ENCODE results near the gene CLHC1. TPM values are rescaled to one million over a fixed set of nuclear protein-coding genes. Genes with fewer than 3 reads are reported as not detected.

The CLHC1 gene
- polyA plus RNA-seq, 3 donors, result 2.4 to 5.0 TPM; not detected in 1

DNA sequence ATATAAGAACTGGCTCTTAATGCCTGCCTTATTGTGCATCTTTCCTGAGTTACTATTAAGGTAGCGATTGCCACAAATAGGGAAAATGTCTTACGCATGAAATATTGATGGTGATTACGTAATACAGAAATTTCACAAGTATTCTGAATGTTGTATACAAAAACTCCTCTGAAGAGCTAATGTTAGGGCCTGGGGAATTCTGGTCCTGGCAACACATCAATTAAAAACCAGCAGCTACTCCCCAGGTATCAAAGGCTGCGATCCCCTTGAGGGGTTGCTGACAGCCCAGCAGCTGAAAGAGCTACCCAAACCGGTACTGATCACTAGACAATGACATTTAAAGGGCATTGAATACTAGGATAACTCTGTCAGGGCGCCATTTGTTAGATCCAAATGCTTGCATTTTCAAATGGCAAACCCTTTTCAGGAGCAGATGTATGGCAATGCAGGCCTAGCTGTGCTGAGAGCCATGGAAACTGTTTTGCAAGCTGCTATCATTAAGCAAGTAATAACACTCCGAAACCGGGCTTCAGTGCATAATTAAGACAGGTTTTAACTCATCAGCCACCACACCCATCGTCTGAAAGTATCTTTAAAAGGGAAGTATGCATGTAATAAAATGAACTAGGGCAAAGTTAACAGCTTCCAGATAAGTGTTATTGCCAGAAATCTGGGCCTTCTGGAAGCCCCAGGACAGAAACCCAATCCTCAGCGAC, 78.4 kb downstream of the CLHC1 start:
- H3K9me3 Mint-ChIP-seq, result no peaks in the 10 kb centered on the region
- TF ChIP-seq, protein P1, sequence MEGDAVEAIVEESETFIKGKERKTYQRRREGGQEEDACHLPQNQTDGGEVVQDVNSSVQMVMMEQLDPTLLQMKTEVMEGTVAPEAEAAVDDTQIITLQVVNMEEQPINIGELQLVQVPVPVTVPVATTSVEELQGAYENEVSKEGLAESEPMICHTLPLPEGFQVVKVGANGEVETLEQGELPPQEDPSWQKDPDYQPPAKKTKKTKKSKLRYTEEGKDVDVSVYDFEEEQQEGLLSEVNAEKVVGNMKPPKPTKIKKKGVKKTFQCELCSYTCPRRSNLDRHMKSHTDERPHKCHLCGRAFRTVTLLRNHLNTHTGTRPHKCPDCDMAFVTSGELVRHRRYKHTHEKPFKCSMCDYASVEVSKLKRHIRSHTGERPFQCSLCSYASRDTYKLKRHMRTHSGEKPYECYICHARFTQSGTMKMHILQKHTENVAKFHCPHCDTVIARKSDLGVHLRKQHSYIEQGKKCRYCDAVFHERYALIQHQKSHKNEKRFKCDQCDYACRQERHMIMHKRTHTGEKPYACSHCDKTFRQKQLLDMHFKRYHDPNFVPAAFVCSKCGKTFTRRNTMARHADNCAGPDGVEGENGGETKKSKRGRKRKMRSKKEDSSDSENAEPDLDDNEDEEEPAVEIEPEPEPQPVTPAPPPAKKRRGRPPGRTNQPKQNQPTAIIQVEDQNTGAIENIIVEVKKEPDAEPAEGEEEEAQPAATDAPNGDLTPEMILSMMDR (IDR thresholded peaks at IDR 0.05), result no peak
- H3K4me3 Mint-ChIP-seq, result peak overlapping the region in 1 of 2 donors; percentile 67
- no peaks in the 10 kb centered on the region for H3K27me3 ChIP-seq (ENCODE audit: control insufficient read depth in 2 of 2, insufficient read depth in 2 of 2, low read length in 2 of 2)
- H3K4me1 Mint-ChIP-seq, result peaks cover 75% of the 10 kb centered on the region
- H3K9ac ChIP-seq (ENCODE audit: insufficient read depth, low read length, poor library complexity, severe bottlenecking), result peak overlapping the region; percentile 24
- H3K4me2 ChIP-seq (replicated peaks; ENCODE audit: extremely low read depth, low read length, poor library complexity, severe bottlenecking), result peak overlapping the region; percentile 54
- no peaks in the 10 kb centered on the region for H3K27me3 Mint-ChIP-seq (ENCODE audit: low read depth in 3 of 3)
- H3K27ac Mint-ChIP-seq, result peak overlapping the region; percentile 92 to 98 (median 97)
- H3K4me1 ChIP-seq (ENCODE audit: control insufficient read depth in 1 of 2, insufficient read depth in 2 of 2, low read length in 2 of 2), result peaks cover 75 to 84% of the 10 kb centered on the region in 2 donors
- peak overlapping the region in 1 of 3 experiments; percentile 52 for H3K4me3 ChIP-seq (replicated peaks in 1 of 3; ENCODE audit: low read depth in 2 of 3, low read length in 3 of 3)
- peak overlapping the region; percentile 75 to 94 for H3K27ac ChIP-seq (ENCODE audit: low read depth in 1 of 2, low read length in 2 of 2)
- no peaks in the 10 kb centered on the region for H3K79me2 ChIP-seq (ENCODE audit: insufficient read depth, low read length)
- H2AFZ ChIP-seq (ENCODE audit: insufficient read depth, low read depth, low read length, poor library complexity, severe bottlenecking), result peak overlapping the region; percentile 36
- H4K20me1 ChIP-seq (ENCODE audit: insufficient read depth, low read length), result no peaks in the 10 kb centered on the region
- H3K9me3 ChIP-seq (replicated peaks in 1 of 2; ENCODE audit: control insufficient read depth in 1 of 2, insufficient read depth in 1 of 2, low read length in 2 of 2), result no peaks in the 10 kb centered on the region
- no peaks in the 10 kb centered on the region for H3K36me3 ChIP-seq (replicated peaks in 1 of 2; ENCODE audit: control insufficient read depth in 1 of 2, insufficient read depth in 2 of 2, low read length in 2 of 2)
- 79% methylated on average over 3 of the region's 10 CpGs for WGBS (ENCODE audit: insufficient coverage)
- peaks cover 0 to 2% of the 10 kb centered on the region in 2 donors for H3K36me3 Mint-ChIP-seq
- DNase-seq, result peak; percentile 59 to 75 (median 66)
- intact Hi-C loops (cut with micrococcal nuclease), result loop anchor here in 1 of 2 donors (5.0 to 10.0 kb wide), 3 partner anchors 41 to 131 kb away; partner anchors contain the start of gene RTN4

DNA sequence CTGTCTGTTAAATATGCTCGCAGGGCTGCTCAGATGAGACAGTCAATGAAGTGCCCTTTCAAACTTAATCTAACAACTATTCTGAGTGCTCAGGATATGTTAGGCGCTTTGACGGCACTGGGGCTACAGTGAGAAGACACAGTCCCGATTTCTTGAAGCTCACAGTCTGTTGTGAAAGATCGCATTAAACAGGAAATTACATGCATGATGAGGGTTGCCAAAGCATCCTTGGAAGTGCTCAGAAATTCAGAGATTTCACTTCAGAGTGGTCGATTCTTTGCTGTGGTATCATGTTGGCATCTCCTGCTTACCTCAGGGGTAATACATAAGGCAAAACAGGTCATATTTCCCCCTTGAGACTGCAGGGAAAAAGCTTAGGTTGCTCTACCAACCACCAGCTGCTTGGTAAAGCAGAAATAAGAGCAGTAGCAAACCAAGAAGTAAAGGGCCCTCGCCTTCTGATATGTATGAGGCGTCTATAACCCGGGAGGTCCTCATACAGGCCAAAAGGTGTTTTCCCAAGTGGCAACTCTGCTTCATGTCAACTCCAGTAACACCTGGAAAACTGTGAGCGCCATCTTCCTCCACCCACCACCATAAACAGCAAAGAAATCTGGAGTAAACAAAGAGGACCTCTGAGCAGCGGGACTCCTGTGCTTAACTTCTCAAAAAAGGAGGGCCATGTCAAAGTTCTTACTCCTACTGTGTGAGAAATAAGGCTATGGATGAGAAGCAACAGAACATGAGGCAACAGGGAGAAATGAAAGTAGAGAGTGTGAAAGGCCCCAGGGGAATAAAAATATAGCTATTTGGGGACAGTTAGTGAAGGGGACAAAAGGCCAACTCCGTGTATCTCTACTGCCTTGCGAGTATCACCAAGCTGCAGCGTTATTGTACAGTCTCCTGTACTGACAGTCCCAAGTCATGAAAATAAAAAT, 79.3 kb downstream of the CLHC1 start:
- H3K27ac ChIP-seq (ENCODE audit: low read depth in 1 of 2, low read length in 2 of 2), result peak overlapping the region; percentile 71 to 94
- H3K36me3 Mint-ChIP-seq, result peaks cover 0 to 2% of the 10 kb centered on the region in 2 donors
- intact Hi-C loops (cut with micrococcal nuclease), result loop anchor here in 1 of 2 donors (5.0 to 10.0 kb wide), 3 partner anchors 40 to 130 kb away; partner anchors contain the start of gene RTN4
- peak overlapping the region; percentile 90 to 98 (median 97) for H3K27ac Mint-ChIP-seq
- H3K79me2 ChIP-seq (ENCODE audit: insufficient read depth, low read length), result no peaks in the 10 kb centered on the region
- H3K9me3 ChIP-seq (replicated peaks in 1 of 2; ENCODE audit: control insufficient read depth in 1 of 2, insufficient read depth in 1 of 2, low read length in 2 of 2), result no peaks in the 10 kb centered on the region
- H3K4me1 Mint-ChIP-seq, result peaks cover 72% of the 10 kb centered on the region
- peak overlapping the region in 1 of 2 donors; percentile 60 for H3K4me3 Mint-ChIP-seq
- peak overlapping the region; percentile 54 for H3K4me2 ChIP-seq (replicated peaks; ENCODE audit: extremely low read depth, low read length, poor library complexity, severe bottlenecking)
- no peaks in the 10 kb centered on the region for H3K9me3 Mint-ChIP-seq
- peak overlapping the region in 1 of 3 experiments; percentile 52 for H3K4me3 ChIP-seq (replicated peaks in 1 of 3; ENCODE audit: low read depth in 2 of 3, low read length in 3 of 3)
- no peaks in the 10 kb centered on the region for H3K27me3 ChIP-seq (ENCODE audit: control insufficient read depth in 2 of 2, insufficient read depth in 2 of 2, low read length in 2 of 2)
- H2AFZ ChIP-seq (ENCODE audit: insufficient read depth, low read depth, low read length, poor library complexity, severe bottlenecking), result peak overlapping the region; percentile 39
- no peaks in the 10 kb centered on the region for H4K20me1 ChIP-seq (ENCODE audit: insufficient read depth, low read length)
- H3K9ac ChIP-seq (ENCODE audit: insufficient read depth, low read length, poor library complexity, severe bottlenecking), result peak overlapping the region; percentile 51
- H3K4me1 ChIP-seq (ENCODE audit: control insufficient read depth in 1 of 2, insufficient read depth in 2 of 2, low read length in 2 of 2), result peaks cover 71 to 82% of the 10 kb centered on the region in 2 donors
- no peaks in the 10 kb centered on the region for H3K27me3 Mint-ChIP-seq (ENCODE audit: low read depth in 3 of 3)
- WGBS (ENCODE audit: insufficient coverage), result 20% methylated on average over 5 of the region's 14 CpGs
- TF ChIP-seq, protein P1 (IDR thresholded peaks at IDR 0.05), result no peak
- DNase-seq, result peak; percentile 27 to 68 (median 60)
- H3K36me3 ChIP-seq (replicated peaks in 1 of 2; ENCODE audit: control insufficient read depth in 1 of 2, insufficient read depth in 2 of 2, low read length in 2 of 2), result no peaks in the 10 kb centered on the region
